GM21528 (cell line): Measurements from ENCODE around the gene KRTAP29-1.
"Not testable (repeated sequence)": the region's sequence is repeated elsewhere in the genome, so short reads cannot be mapped to it uniquely, and the experiment has no call there.

Experiments used
- ATAC-seq: cut with Tn5 transposase; IDR thresholded peaks from one replicate; pipeline ENCODE4 v1.9.1; 2021; ENCODE audit warnings: mild to moderate bottlenecking, moderate library complexity; ENCODE audit not compliant: unreplicated experiment, low FRiP score

The KRTAP29-1 gene, protein sequence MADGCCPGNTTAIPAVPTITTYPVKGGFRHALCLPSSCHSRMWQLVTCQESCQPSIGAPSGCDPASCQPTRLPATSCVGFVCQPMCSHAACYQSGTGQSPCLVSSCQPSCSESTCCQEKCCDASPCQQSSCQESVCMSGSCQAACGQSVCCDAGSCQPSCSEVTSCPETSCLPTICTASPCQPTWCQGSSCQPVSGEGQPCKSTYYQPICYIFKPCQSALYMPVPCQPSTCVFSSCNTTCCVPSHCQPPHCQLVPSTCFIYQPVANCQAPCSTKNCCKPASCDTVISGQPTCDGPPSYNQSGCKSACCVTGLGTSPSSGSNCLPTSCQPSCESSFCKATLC

DNA sequence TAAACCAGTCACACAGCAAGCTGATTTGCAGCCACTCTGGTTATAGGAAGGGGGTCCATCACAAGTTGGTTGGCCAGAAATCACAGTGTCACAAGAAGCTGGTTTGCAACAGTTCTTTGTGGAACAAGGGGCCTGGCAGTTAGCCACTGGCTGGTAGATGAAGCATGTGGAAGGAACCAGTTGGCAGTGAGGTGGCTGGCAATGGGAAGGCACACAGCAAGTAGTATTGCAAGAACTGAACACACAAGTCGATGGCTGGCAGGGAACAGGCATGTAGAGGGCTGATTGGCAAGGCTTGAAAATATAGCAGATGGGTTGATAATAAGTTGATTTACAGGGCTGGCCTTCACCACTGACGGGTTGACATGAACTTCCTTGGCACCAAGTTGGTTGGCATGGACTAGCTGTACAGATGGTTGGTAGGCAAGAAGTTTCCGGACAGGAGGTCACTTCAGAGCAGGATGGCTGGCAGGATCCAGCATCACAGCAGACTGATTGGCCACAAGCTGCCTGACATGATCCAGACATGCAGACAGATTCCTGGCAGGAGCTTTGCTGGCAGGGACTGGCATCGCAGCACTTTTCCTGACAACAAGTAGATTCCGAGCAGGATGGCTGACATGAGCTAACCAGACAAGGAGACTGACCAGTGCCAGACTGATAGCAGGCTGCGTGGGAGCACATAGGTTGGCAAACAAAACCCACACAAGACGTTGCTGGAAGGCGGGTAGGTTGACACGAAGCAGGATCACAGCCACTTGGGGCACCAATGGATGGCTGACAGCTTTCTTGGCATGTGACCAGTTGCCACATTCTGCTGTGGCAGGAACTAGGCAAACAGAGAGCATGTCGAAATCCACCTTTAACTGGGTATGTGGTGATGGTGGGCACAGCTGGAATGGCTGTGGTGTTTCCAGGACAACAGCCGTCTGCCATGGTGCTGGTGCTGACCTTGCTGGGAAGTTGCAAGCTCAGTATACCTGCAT lies at the start of gene KRTAP29-1:
TSS of gene KRTAP29-1 (minus strand) at position 936 of the 986 bp plus-strand sequence. CDS start at position 936, 0 bp downstream.
- ATAC-seq, result no peak

DNA sequence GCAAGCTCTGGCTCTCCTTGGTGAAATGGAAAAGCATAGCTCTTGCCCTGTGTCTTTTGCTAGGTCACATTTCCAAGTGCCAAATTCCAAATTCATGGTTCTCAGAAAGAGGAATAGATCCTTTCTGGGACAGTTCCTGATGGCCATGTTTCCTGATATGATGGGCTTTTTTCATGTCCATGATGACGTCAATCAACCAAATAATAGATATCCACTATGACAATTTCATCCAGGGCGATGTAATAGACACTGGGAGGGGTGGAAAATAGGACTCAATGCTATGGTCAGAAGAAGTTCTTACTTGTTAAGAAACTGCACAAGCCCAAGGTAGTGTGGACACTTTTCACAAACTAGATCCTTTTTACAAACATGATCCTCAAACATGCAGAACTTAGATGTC lies 48.5 kb upstream of the KRTAP29-1 start:
- ATAC-seq, result no peak

DNA sequence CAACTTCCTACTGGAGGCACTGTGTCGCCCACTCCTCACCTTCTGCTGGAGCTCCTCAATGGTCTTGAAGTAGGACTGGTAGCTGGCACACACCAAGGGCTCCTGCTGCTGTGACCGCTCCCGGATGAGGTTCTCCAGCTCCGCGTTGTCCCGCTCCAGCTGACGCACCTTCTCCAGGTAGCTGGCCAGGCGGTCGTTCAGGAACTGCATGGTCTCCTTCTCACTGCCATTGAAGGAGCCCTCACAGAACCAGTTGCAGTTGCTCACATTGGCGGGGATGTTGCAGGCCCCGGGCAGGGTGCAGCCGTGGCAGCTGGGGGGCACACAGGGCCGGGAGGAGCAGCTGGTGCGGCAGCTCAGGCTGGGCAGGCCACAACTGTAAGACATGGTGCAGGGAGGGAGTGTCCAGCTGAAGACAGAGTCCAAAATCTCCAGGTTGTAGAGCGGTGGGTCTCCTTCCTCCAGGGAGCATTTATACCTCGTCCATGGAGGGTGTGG lies 47.8 kb upstream of the KRTAP29-1 start, which contains the start of gene KRT33A:
TSS of gene KRT33A (minus strand) at position 448 of the 498 bp plus-strand sequence. CDS start at position 387, 61 bp downstream.
- ATAC-seq, result not testable (repeated sequence)

DNA sequence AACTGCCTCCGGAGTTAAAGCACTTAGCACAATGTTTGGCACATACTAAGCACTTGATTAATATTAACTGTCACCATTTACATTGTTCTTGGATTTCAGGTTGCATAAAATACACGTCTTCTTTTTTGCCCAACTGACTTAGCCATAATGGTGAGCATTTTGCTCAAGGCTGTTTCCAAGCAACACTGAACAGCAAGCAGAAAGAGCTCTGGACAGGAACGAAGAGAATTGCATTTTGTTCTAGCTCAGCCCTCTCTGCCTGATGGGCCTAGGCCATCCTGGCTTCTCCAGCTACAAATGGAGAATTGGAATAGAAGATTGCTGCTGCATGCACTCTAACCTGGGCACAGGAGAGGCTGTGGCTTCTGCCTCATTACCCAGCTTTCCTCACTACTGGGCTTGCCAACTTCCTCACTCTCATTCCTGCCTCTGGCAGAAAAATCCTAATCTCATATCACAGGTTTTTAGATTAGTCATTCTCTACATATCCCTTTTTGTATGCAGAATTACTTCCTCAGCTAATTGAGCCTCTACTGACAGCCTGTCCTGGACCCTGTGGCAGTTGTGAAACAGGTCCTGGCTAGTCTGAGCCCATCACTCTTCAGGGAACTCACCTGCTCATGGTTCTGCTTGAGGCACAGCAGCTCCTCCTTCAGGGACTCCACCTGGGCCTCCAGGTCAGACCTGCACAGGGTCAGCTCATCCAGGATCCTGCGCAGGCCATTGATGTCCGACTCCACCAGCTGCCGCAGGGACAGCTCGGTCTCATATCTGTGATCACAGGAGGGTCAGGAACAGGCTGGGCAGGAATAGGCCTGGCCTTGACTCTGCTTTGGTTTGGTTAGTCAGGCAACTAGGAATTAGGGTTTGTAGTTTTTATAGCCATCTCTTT lies 45.5 kb upstream of the KRTAP29-1 start:
- ATAC-seq, result no peak

DNA sequence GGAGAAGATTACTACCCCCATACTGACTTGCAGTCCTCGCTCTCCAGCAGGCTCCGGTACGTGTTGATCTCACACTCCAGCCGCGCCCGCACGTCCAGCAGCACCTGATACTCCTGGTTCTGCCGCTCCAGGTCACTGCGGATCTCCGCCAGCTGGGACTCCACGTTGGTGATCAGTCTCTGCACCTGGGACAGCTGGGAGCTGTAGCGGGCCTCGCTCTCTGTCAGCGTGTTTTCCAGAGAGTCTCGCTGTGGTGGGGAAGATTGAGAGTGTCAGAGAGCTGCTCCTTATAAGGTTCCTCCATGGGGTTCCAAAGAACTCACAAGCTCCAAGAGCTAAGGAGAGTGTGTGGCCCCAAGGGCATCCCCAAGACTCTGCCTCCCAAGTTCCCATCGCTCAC lies 43.8 kb upstream of the KRTAP29-1 start:
- ATAC-seq, result not testable (repeated sequence)

DNA sequence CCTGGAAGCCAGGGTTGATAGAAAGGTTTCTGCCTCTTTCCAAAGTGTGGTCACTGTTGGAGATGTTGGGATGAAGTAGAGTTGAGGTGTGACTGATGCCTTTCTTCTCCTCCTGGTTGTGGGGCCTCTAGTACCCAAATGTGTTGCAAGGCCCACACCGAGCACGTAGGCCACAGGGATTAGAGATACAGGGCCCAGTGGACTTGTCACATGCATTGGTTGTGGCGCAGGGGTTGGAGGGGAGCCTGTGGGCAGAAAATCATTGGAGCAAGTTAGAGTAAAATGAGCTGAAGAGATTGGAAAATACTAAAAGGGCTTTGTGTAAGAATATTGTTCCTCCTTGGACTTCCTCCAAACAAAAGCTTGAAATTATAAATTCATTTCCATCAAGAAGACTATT lies 43.3 kb upstream of the KRTAP29-1 start:
- no peak for ATAC-seq

DNA sequence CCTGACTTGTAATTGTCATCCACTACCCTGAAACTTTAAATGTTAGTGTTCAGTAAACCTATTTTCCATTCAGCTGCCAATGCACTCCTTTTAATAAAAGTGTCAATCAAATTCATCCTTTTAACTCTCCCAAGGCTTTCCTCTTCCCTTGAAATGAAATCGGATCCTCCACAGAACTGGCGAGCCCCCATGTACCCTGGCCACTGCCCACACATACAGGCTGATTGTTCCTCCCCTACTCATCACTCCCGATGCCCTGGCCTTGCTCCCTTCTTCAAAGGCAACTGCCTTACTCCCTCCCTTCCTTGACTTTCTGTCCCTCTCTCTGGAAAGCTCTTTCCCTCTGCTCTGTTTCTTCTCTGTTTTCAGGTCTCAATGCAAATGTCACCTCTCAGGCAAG lies 40.4 kb upstream of the KRTAP29-1 start:
- ATAC-seq, result no peak

DNA sequence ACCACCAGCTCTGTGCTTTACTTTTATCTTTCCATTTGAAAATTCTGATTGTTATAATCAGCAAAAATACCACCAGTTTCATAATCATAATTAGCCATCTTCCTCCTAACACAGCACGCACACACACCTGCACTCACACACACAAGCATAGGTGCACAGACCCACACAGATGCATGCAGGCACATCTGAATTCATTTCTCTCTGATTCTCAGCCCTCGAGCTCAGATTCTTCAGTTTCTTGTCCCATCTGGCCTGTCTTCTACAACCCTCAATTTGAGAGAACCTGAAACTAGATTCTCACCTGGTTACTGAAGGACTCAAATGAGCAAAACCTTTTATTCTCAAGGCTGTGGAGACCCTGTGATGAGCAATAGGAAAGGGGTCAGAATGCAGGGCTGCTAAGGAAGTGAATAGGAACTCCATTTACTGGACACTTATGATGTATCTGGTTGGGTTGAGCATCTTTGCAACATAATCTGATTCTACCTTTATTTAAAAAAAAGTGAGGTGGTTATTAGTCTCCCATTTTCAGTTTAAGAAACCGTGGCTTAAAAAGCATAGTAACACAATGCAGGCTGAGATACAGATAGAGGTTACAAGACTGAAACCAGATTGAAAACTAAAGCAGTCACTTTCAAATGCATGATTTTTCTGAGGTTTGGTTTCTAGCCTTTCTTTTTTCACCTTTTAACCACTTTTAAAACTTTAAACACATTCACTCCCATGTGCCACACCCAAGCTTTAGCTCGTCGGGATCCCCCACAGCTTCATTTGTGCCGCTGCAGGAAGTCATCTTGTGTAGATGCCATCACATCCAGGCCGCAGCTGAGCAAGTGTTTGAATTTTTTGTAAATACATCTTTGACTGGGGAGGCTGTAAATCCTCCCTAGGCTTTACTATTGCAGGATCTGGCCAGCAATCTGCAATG lies 38.5 kb upstream of the KRTAP29-1 start:
- ATAC-seq, result no peak

DNA sequence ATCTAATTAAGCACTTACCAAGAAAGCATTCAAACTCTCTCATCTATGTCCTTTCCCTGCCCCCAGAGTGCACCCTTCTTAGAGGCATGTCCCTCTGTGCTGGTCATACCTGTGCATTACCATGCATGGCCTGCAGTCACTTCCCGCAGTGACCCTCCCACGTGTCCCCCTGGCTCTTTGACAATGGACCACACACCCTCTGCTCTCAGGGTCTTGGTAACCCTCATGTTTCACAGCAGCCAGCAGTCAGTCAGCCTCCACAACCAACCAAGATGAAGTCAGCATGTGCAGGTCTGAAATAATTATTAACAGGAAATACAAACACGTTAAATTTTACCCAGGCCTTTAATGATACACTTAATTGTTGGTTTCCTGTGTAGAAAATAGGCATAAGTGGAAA lies 37.8 kb upstream of the KRTAP29-1 start:
- ATAC-seq, result no peak

DNA sequence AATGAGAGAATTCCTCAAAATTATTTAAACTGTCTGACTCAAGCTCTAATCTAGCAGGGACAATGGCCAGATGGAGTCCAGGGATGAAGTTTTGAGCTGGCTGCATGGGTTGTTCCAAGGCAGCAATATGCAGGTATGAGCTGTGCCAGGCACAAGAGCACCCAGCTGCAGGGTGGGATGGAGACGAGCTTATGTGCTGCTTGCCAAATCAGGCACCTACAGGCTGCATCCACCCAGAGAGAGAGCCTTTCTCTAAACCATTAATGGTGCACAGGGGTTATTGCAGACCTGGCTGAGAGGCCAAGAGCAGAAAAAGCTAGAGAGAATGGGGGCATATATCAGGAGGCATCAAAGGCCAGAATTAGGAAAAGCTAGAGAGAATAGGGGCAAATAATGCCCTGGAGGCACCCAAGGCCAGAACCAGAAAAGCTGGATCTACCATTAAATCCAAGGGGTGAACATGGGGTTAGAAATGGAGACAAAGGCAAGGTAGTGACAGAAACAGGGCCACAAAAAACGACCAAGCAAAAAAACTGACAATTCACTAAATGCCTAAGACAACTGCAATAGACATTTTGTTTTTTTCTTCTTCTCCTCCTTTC lies 37.0 kb upstream of the KRTAP29-1 start:
- no peak for ATAC-seq

DNA sequence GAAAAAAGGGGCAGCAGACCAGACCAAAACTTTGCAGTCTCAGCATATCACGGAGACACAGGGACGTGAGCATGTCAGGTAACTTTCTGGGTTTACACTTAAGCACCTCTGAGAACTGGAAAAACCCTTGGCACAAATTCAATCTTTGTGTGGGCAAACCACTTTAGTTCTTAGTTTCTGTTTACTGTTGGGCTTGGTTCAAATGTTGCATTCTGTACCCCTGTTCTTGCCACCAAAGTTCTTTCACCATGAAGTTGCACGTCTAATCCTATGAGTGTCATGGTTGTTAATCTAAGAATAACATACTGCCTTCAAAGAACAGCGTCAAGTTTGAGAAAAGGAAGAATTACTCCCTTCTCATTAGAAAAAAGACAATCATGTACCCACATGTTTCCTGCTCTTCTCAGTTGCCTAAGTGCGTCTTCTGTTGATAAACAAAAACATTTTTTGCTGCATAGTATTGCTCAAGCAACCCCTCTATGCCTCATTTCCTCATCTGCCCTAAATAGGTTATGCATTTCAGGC lies 36.4 kb upstream of the KRTAP29-1 start:
- ATAC-seq, result no peak

DNA sequence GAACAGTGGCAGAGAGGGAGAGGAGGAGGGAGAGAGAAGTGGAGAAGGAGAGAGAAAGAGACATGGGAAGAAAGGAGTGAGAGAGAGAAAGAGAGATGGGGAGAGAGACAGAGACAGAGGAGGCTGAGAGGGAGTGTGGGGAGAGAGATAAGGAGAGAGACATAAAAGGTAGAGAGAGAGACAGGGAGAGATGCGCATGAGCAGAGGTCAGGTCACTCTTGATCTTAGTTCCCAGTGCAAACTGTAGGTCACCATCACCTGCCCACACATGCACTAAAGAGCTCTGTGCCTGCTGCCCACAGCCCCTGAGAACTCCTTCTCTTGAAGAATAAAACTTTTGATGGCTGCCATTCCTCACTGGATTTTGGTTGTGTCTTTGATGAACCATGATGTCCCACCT lies 33.1 kb upstream of the KRTAP29-1 start:
- ATAC-seq, result no peak

DNA sequence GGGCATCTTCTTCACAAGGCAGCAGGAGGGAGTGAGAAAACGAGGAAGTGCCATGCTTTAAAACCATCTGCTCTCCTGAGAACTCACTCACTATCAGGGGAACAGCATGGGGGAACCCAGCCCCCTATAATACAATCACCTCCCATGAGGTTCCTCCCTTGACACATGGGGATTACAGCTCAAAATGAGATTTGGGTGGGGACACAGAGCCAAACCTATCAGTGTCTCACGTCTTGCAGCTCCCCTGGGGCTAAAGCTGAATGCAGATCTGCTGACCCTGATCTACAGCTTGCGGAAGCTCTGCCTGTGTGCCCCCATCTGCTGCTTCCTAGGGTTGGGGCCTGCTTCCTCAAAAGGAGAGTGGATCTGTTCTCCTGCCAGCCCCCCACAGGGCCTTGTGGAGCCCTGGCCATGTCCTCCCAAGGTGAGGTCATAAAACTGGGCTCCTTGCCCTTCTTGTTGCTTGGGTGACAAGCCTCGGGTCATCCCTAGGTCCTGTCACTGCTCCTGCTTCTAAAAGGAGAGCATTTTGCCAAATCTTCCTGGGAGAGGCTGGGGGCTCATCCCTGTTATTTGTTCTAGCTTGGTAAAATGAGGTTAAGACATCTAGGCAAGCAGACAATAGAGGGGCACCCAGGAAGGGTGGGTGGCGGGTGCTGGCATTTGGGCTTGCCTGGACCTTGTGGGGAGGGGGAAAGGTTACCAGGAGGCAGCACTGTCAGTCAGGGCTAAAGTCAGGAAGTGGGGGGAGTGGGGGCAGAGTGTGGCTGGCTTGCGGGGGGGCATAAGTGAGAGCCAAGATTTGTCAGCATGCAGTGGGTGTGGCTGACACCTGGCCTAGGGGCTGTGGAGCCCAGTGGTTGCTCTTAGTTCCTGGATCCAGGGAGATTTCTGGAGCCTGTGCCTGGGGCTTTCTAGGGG lies 32.0 kb upstream of the KRTAP29-1 start:
- ATAC-seq, result no peak

DNA sequence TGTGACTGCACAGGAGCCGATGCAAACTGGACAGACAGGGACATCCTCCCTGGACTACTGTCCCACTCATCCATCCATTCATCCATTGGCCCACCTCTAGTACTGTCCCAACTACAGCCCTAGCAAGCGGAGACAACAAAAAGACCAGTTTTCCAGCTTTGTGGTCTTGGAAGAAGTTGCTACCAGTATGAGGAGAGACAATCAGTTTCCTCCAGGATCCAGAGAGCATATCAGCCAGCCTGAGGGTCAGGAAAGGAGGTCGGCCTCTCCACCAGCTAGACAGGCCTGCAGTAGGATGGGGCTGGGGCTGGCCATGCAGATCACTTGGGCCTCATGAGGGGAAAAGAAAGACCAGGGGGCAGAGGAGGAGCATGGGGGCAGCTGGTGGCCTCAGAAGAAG lies 31.2 kb upstream of the KRTAP29-1 start:
- ATAC-seq, result no peak

DNA sequence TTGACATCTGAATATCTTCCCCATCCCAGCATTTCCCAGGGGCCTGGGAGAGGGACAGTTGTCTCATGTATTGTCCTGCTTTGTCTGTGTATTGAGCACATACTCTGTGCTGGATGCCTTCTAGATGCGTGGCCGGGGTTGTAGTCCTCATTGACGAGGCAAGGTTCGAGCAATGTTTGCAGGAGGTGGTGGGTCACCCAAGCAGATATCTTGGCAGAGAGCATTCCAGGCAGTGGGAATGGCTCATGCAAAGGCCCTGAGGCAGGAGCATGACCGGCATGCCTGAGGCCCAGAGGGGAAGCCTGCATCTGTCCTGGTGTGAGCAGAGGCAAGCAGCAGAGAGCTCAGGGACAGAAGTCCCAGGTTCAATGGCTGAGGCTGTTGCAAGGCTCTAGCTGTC lies 30.4 kb upstream of the KRTAP29-1 start:
- no peak for ATAC-seq

DNA sequence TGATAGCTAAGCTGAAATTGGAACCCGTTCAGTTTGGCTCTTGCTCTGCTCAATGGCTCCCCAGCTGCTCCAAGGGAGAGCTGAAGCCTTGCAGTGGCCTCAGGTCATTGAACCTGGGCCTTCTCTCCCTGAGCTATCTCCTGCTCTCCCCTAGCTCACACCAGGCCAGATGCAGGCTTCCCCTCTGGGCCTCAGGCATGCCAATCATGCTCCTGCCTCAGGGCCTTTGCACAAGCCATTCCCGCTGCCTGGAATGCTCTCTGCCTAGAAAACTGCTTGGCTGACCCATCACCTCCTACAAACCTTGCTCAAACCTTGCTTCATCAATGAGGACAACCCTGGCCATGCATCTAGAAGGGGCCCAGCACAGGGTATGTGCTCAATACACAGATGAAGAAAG lies 29.6 kb upstream of the KRTAP29-1 start:
- ATAC-seq, result no peak

DNA sequence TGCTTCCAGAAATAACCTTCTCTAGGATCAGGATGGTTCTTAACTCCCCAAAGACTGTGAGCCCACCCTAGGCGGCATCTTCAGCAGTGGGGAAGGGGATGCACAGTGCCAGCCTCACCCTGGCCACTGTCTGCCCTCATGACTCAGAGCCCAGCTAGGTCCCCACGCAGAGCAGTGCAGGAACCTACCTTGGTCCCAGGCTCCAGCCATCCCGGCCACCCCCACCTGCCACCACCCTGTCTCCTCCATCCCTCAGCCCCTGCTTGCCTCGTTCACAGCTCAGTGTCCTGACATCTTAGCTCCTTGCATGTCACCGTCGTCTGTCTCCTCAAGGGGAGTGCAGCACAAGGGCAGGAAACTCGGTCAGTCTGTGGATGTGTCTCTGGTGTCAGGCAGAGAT lies 29.0 kb upstream of the KRTAP29-1 start:
- ATAC-seq, result no peak
